Endodermal cell (in vitro differentiated cells): ENCODE measurements around the gene CES3. TPM values are rescaled to one million over a fixed set of nuclear protein-coding genes. Genes with fewer than 3 reads are reported as not detected.

Source experiments
- DNase-seq: peaks from one replicate; pipeline ENCODE4 v3.0.0-alpha.2; 2017
- H3K27ac ChIP-seq: 2 replicates; pipeline ENCODE4 v1.5.1; 2013; ENCODE audit warnings: mild to moderate bottlenecking, low read depth, low read length, moderate library complexity
- H3K27me3 ChIP-seq: 2 replicates; pipeline ENCODE4 v1.6.1; 2013; ENCODE audit warnings: mild to moderate bottlenecking, low read length, moderate library complexity; ENCODE audit not compliant: insufficient read depth, control insufficient read depth, poor library complexity, severe bottlenecking
- H3K36me3 ChIP-seq: 2 replicates; pipeline ENCODE4 v1.7.0; 2013; ENCODE audit warnings: mild to moderate bottlenecking, low read length, moderate library complexity; ENCODE audit not compliant: control insufficient read depth, insufficient read depth
- H3K4me1 ChIP-seq: one replicate; pipeline ENCODE4 v1.7.0; 2013; ENCODE audit warnings: low read length; ENCODE audit not compliant: control insufficient read depth, insufficient read depth
- H3K4me3 ChIP-seq: 2 replicates; pipeline ENCODE4 v1.5.1; 2013; ENCODE audit warnings: mild to moderate bottlenecking, low read length, moderate library complexity
- H3K9ac ChIP-seq: 2 replicates; pipeline ENCODE4 v1.6.1; 2013; ENCODE audit warnings: mild to moderate bottlenecking, low read length, moderate library complexity; ENCODE audit not compliant: poor library complexity, severe bottlenecking; ENCODE audit errors: extremely low read depth
- H3K9me3 ChIP-seq: 2 replicates; pipeline ENCODE4 v1.6.1; 2013; ENCODE audit warnings: mild to moderate bottlenecking, low read length, moderate library complexity; ENCODE audit not compliant: control insufficient read depth
- H3K27ac Mint-ChIP-seq: 2 replicates; pipeline ENCODE4 v1.8.0; 2020; ENCODE audit warnings: mixed read lengths
- H3K27me3 Mint-ChIP-seq: 2 replicates; pipeline ENCODE4 v1.8.0; 2021; ENCODE audit warnings: mild to moderate bottlenecking, mixed read lengths; ENCODE audit not compliant: insufficient read depth
- H3K36me3 Mint-ChIP-seq: 2 replicates; pipeline ENCODE4 v1.8.0; 2020; ENCODE audit warnings: low read depth, mixed read lengths
- H3K4me1 Mint-ChIP-seq: 2 replicates; pipeline ENCODE4 v1.8.0; 2020; ENCODE audit warnings: mixed read lengths
- H3K4me3 Mint-ChIP-seq: 2 replicates; pipeline ENCODE4 v1.8.0; 2020; ENCODE audit warnings: mild to moderate bottlenecking, moderate library complexity, mixed read lengths
- H3K9me3 Mint-ChIP-seq: 2 replicates; pipeline ENCODE4 v1.8.0; 2020; ENCODE audit warnings: mild to moderate bottlenecking, mixed read lengths
- WGBS, 2 experiments: methylation state at CpG; one replicate each; pipeline versions ENCODE4 v1.1.5 to v1.1.7; 2013; ENCODE audit warnings: missing lambda C conversion rate in 2 of 2, mixed read lengths in 1 of 2; ENCODE audit not compliant: insufficient coverage in 1 of 2, insufficient read length in 1 of 2; 5-methylcytosine and 5-hydroxymethylcytosine counted together
- total RNA-seq, 2 donors: library from RNA; stranded (reverse); fragmentation: NEBNext Ultra II Directional in 1 of 2; extraction: Animal tissue kit (Norgen Biotek cat#: 25700) in 1 of 2; gene quantifications; 2 replicates in 1 of 2; 3 replicates in 1 of 2; pipeline ENCODE4 v1.2.1, GENCODE V29; 2021
- TF ChIP-seq, protein P1 (sequence below): fragments of 200-600 bp; sonication (generic); conservative IDR thresholded peaks from 2 replicates; pipeline ENCODE4 v1.5.0; 2021; ENCODE audit warnings: antibody characterized with exemption, mild to moderate bottlenecking

Gene CES3
- total RNA-seq, 2 donors from 2014 or later = 2.7 to 3.8 TPM

GRCh38 chr16:67016681-67017420 is 55.8 kb downstream of the CES3 start:
- no peaks in the 10 kb centered on the region for H3K9me3 ChIP-seq
- Mint-ChIP-seq H3K27me3 (peaks cover 38% of the 10 kb centered on the region), H3K36me3 (no peaks in the 10 kb centered on the region), H3K27ac (no peak overlapping the region), H3K4me3 (no peak overlapping the region), H3K9me3 (no peaks in the 10 kb centered on the region), H3K4me1 (peaks cover 1% of the 10 kb centered on the region)
- peak; percentile 35 for DNase-seq
- no peak overlapping the region for H3K4me3 ChIP-seq
- H3K9ac ChIP-seq = no peak overlapping the region
- WGBS, 2 experiments = 92 to 100% methylated on average over 2 to 5 of the region's 5 CpGs
- TF ChIP-seq, protein P1, sequence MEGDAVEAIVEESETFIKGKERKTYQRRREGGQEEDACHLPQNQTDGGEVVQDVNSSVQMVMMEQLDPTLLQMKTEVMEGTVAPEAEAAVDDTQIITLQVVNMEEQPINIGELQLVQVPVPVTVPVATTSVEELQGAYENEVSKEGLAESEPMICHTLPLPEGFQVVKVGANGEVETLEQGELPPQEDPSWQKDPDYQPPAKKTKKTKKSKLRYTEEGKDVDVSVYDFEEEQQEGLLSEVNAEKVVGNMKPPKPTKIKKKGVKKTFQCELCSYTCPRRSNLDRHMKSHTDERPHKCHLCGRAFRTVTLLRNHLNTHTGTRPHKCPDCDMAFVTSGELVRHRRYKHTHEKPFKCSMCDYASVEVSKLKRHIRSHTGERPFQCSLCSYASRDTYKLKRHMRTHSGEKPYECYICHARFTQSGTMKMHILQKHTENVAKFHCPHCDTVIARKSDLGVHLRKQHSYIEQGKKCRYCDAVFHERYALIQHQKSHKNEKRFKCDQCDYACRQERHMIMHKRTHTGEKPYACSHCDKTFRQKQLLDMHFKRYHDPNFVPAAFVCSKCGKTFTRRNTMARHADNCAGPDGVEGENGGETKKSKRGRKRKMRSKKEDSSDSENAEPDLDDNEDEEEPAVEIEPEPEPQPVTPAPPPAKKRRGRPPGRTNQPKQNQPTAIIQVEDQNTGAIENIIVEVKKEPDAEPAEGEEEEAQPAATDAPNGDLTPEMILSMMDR = no peak
- H3K36me3 ChIP-seq = no peaks in the 10 kb centered on the region
- peaks cover 30% of the 10 kb centered on the region for H3K27me3 ChIP-seq
- H3K27ac ChIP-seq = no peak overlapping the region
- H3K4me1 ChIP-seq = peaks cover 4% of the 10 kb centered on the region

GRCh38 chr16:67017421-67017750 is 56.3 kb downstream of the CES3 start:
- Histone ChIP-seq H3K9ac (no peak overlapping the region), H3K4me3 (no peak overlapping the region), H3K9me3 (no peaks in the 10 kb centered on the region), H3K27me3 (peaks cover 30% of the 10 kb centered on the region), H3K36me3 (no peaks in the 10 kb centered on the region), H3K27ac (no peak overlapping the region), H3K4me1 (peaks cover 5% of the 10 kb centered on the region)
- no peak for DNase-seq
- H3K4me1 Mint-ChIP-seq = peaks cover 3% of the 10 kb centered on the region
- 88 to 90% methylated on average over 4 of the region's 4 CpGs for WGBS, 2 experiments
- TF ChIP-seq, protein P1 = no peak
- H3K27ac Mint-ChIP-seq = no peak overlapping the region
- peaks cover 36% of the 10 kb centered on the region for H3K27me3 Mint-ChIP-seq
- no peak overlapping the region for H3K4me3 Mint-ChIP-seq
- no peaks in the 10 kb centered on the region for H3K36me3 Mint-ChIP-seq
- no peaks in the 10 kb centered on the region for H3K9me3 Mint-ChIP-seq

DNA sequence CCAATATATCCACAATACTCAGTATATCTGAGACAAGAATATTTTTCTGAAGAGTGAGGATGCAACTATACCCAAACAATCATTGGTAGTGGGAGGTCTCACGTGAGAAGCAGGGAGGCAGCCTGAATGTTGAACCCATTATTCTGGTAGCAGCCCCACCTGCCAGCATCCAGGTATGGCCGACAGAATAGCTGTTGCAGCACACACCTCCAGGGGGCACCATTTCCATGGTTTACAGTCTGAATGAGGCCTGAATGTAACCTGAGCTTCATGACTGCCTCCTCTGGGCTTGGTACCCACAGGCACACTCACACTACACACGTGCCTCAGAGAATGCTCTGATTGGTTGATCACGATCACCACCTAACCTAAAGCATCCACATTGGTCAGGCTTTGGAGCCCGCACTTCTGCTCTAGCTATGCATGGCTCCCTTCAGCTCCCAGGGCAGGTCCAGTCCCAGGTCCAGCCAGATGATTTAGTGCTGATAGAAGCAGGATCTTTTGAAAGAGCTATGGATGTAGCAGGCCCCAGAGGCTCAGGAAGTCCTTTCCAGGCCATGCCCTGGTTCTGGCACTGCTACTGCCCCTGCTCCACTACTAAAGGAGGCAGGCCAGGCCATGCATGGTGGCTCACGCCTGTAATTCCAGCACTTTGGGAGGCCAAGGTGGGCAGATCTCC is 56.9 kb downstream of the CES3 start:
- peaks cover 28% of the 10 kb centered on the region for H3K27me3 ChIP-seq
- 30 to 31% methylated on average over 5 to 6 of the region's 6 CpGs for WGBS, 2 experiments
- H3K27ac ChIP-seq = no peak overlapping the region
- peak; percentile 97 for DNase-seq
- H3K27me3 Mint-ChIP-seq = peaks cover 35% of the 10 kb centered on the region
- no peak overlapping the region for H3K27ac Mint-ChIP-seq
- peaks cover 8% of the 10 kb centered on the region for H3K4me1 ChIP-seq
- no peaks in the 10 kb centered on the region for H3K36me3 ChIP-seq
- H3K9me3 ChIP-seq = no peaks in the 10 kb centered on the region
- no peak overlapping the region for H3K4me3 ChIP-seq
- H3K4me3 Mint-ChIP-seq = no peak overlapping the region
- H3K9ac ChIP-seq = no peak overlapping the region
- TF ChIP-seq, protein P1 = peak; percentile 94
- no peaks in the 10 kb centered on the region for H3K36me3 Mint-ChIP-seq
- peaks cover 9% of the 10 kb centered on the region for H3K4me1 Mint-ChIP-seq
- no peaks in the 10 kb centered on the region for H3K9me3 Mint-ChIP-seq
